NAMALWA (cell line): ENCODE results near the gene ENO1.

Experiments used
- DNase-seq: peaks from one replicate; pipeline ENCODE4 v3.0.0-alpha.2; 2015; ENCODE audit warnings: low spot score

Gene ENO1

GRCh38 chr1:8813016-8813763 lies 65.3 kb downstream of the ENO1 start:
- no peak for DNase-seq

- DNase-seq: no peak
Observed at GRCh38 chr1:8812081-8812480, 66.4 kb downstream of the ENO1 start.
